ENCODE results near the gene CYP4F2.

- TF ChIP-seq POLR2AphosphoS5 (IDR thresholded peaks at IDR 0.05; ENCODE audit: borderline replicate concordance, low read depth, low read length) (no peak), EZH2 (IDR thresholded peaks at IDR 0.05) (no peak), FOXP2 (optimal IDR thresholded peaks at IDR 0.05; ENCODE audit: control extremely low read depth, extremely low read length, insufficient read depth) (no peak)
These were observed 36.6 kb upstream of the CYP4F2 start, which contains the start of gene CYP4F11 for GRCh38 chr19:15934332-15935078.

Data from SK-N-MC (cell line).